ENCODE results near the gene KCNE3.

The KCNE3 gene

DNA sequence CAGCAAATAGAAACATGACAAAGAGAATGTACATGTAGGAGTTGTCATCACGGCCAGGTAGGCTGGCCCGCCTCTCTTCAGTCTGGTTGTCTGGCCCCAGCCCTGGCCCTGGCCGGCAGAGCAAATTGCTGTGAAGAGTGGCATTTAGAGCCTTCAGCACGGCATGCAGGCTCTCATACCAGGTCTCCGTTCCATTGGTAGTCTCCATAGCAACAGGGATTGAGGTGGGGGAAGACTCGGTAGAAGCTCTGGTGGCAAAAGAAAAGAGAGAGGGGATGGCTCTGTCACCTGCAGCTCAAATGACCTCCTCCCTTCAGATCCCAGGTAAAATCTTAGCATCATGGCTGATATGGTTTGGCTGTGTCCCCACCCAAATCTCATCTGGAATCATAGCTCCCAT is 10.0 kb downstream of the KCNE3 start:
- FAIRE-seq: no peak

GRCh38 chr11:74453373-74453975 is 13.9 kb downstream of the KCNE3 start:
- DNase-seq (ENCODE audit: insufficient read length, low spot score) (peak; percentile 39), FAIRE-seq (no peak)
- TF ChIP-seq CTCF (IDR thresholded peaks at IDR 0.05; ENCODE audit: insufficient read depth, missing control alignments): peak; percentile 86

More for the DNA sequence above, 10.0 kb downstream of the KCNE3 start:
- no peak for DNase-seq (ENCODE audit: insufficient read length, low spot score)
- no peak for TF ChIP-seq CTCF (IDR thresholded peaks at IDR 0.05; ENCODE audit: insufficient read depth, missing control alignments)

GRCh38 chr11:74452366-74452765 is 15.0 kb downstream of the KCNE3 start:
- no peak for DNase-seq (ENCODE audit: insufficient read length, low spot score)
- no peak for TF ChIP-seq CTCF (IDR thresholded peaks at IDR 0.05; ENCODE audit: insufficient read depth, missing control alignments)
- no peak for FAIRE-seq

DNA sequence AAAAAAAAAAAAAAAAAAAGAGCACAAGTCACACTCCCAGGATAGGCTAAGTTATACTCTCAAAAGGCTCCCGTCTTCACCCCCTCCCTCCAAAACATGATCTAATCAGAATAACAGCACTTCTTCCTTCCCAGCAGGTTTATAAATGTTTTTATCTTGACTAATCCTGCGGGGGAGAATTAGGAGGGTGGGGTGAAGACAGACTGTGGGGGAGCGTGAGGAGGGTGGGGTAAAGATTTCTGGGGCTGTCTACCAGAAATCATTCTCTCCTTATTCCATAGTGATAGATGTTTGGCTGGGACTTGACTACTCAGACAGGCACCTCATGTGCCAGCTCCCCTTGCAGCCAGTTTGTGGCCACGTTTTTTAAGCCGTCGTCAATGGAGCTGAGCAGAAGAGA is 17.0 kb downstream of the KCNE3 start:
- DNase-seq (ENCODE audit: insufficient read length, low spot score): no peak
- FAIRE-seq: no peak
- no peak for TF ChIP-seq CTCF (IDR thresholded peaks at IDR 0.05; ENCODE audit: insufficient read depth, missing control alignments)

DNA sequence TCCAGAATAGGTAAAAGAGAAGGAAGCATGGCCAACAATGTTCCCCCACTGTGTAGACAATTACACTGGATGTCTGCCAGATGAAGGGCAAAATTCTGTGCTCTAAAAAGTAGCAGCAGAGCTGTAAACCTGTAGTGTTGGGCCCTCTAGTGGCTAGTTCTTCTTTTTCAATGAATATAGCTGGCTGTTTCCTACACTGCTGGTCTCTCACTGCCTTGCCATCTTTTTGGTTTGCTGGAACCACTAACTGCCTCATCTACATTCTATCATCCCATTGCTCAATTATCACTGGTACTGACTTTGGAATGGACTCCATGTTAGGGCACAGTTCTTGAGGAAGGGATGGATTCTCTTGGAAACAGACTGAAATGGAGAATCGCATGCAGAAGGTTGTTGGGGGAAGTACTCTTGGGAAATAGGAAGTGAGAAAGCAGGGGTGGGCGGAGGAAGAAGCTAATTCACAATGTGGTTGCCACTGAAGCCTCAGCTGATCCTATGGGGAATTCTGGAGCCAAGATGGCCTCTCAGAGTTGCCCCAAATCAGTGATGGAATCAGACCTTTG is 17.9 kb downstream of the KCNE3 start:
- DNase-seq (ENCODE audit: insufficient read length, low spot score) (no peak), FAIRE-seq (no peak)
- peak; percentile 82 for TF ChIP-seq CTCF (IDR thresholded peaks at IDR 0.05; ENCODE audit: insufficient read depth, missing control alignments)

- DNase-seq (ENCODE audit: insufficient read length, low spot score): no peak
- no peak for TF ChIP-seq CTCF (IDR thresholded peaks at IDR 0.05; ENCODE audit: insufficient read depth, missing control alignments)
- no peak for FAIRE-seq
These were observed 19.6 kb downstream of the KCNE3 start for GRCh38 chr11:74447720-74448119.

DNA sequence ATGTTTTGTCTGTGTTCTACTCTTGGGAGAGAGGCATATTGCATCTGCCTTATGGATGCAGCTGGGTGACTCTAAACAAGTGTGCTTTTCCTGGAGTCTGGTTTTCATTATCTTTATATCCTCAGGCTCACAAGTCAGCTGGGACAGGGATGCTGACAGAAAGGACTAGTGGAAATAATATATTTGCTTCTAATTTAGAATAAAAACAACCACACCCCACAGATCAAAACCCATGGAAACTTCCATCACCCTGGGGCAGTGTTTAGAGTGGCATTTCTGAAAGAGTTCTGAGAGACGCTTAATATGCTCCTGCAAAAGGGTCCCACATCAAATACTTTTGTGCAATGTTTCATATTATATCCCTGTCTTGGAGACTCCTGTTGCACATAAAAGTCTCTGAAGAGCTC is 20.8 kb downstream of the KCNE3 start:
- DNase-seq (ENCODE audit: insufficient read length, low spot score) (no peak), FAIRE-seq (no peak)
- no peak for TF ChIP-seq CTCF (IDR thresholded peaks at IDR 0.05; ENCODE audit: insufficient read depth, missing control alignments)

All from D721Med (cell line).